Right ventricle myocardium superior (tissue), 1 donor: ENCODE results near the gene PPIL1. TPM values are rescaled to one million over a fixed set of nuclear protein-coding genes. Genes with fewer than 3 reads are reported as not detected.

Experiments used
- ATAC-seq: fragments of 200-7000 bp; cut with Tn5 transposase; one replicate; pipeline ENCODE4 v1.9.1; 2020; ENCODE audit warnings: mild to moderate bottlenecking; ENCODE audit not compliant: poor library complexity
- DNase-seq: peaks from one replicate; pipeline ENCODE4 v3.0.0-alpha.2; 2020
- intact Hi-C: fragments of 100-400 bp; cut with DNase I; formaldehyde crosslinking; loops from one replicate; pipeline ENCODE4 v1.11.2; 2022
- long read RNA-seq: library from polyadenylated mRNA; unstranded; transcript quantifications from one replicate; pipeline ENCODE4 v2.0.0, GENCODE V29; 2021
- total RNA-seq: library from RNA; stranded (reverse); fragmentation: NEBNext Ultra II Directional; extraction: Animal tissue kit (Norgen Biotek cat#: 25700); gene quantifications from one replicate; pipeline ENCODE4 v1.2.1, GENCODE V29; 2021
- donor health status: DM: no; HTN: yes; CAD: no; lungs with severe emphysema.

PPIL1 gene
- 65.2 TPM for total RNA-seq
- long read RNA-seq, transcript PPIL1-201 (4 exons, 1,739 nt): major isoform, 51 of 75 reads
- long read RNA-seq, partial matches to known transcripts: 22 of 75 reads
- long read RNA-seq, other reads (novel, unspliced or antisense): 1 of 75 reads

- intact Hi-C loops: no loop called here
- peak; percentile 88 for ATAC-seq
- DNase-seq: peak; percentile 87
Observed at GRCh38 chr6:36874443-36875249, at the start of gene PPIL1. TSS of gene PPIL1 (minus strand) at chr6:36874803. CDS start at chr6:36874772, 31 bp downstream.

DNA sequence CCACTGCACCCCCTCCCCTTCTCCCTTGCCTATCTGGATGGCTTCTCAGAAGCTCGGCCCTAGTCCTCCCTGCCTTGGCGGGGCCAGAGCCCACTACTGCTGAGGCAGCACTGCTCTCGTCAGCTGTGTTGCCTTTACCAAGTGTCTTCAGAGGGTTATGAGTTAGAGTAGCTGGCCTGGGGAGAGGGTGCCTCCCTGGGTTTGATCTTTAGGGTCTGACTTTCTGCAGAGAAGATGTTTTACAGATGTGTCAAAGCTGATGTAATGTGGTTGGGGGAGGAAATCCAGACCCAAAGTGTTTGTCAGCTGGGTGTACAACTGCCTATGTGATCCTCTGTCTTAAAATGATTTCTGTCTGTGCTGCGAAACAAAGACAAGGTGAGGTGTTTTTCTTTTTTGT lies 49.5 kb upstream of the PPIL1 start:
- no peak for DNase-seq
- no peak for ATAC-seq
- intact Hi-C loops: no loop called here

DNA sequence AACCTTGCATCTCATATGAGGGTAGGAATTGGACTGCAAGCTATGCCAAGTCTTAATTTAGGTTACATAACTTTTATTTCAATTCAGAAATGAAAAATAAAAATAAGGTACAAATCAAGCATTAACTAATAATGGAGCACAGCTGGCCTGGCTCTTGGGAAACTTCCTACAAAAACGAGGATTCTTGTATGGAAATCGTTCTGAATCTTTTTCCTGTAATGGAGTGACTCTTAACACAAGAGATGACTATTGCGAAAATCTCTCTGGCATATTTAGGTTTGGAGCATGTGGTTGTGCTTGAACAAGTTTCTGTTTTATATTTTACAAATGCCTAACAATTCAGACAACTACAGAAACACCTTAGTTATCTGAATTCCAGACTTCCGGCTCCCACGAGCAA lies 45.9 kb upstream of the PPIL1 start:
- intact Hi-C loops: no loop called here
- ATAC-seq (peak; percentile 27), DNase-seq (no peak)

DNA sequence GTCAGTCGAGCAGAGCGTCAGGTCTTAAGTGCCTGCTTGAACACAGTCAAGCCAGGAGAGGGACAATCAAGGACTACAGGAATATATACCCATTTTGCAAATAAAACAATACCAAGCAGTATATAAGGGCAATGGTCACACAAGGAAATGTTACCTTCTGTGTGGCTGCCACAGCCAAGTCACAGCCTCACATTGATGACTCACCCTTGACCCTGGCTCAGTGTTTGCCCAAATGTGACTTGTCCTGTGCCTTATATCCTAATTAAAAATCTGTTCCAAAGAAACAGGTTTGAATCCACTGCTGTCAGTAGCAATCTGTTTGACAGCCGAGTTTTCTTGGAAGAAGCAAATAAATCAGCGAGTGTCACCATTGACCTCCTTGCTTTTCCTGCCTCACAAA lies 45.4 kb upstream of the PPIL1 start:
- intact Hi-C loops: no loop called here
- DNase-seq (no peak), ATAC-seq (no peak)

GRCh38 chr6:36917541-36918193 lies 43.1 kb upstream of the PPIL1 start:
- intact Hi-C loops: loop anchor here (10.0 kb wide), 1 partner anchor 57 kb away; no protein-coding TSS in a partner anchor
- ATAC-seq: peak; percentile 56
- peak; percentile 60 for DNase-seq

GRCh38 chr6:36916126-36916525 lies 41.5 kb upstream of the PPIL1 start:
- ATAC-seq (no peak), DNase-seq (no peak)
- intact Hi-C loops: loop anchor here (10.0 kb wide), 1 partner anchor 59 kb away; no protein-coding TSS in a partner anchor

GRCh38 chr6:36915599-36915998 lies 41.0 kb upstream of the PPIL1 start:
- ATAC-seq: no peak
- DNase-seq: no peak
- intact Hi-C loops: loop anchor here (10.0 kb wide), 1 partner anchor 59 kb away; no protein-coding TSS in a partner anchor

DNA sequence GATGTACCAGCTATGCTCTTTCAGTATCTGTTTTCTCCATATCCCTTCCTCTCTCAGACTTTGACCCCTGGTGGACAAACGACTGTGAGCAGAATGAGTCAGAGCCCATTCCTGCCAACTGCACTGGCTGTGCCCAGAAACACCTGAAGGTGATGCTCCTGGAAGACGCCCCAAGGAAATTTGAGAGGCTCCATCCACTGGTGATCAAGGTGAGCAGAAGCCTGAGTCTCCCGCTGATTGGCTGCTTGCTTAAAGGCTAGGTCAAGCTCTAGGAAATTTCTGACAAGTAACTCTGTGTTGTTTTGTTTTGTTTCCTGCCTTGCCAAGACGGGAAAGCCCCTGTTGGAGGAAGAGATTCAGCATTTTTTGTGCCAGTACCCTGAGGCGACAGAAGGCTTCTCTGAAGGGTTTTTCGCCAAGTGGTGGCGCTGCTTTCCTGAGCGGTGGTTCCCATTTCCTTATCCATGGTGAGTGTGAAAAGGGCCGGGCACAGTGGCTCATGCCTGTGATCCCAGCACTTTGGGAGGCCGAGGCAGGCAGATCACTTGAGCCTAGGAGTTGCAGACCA lies 39.7 kb upstream of the PPIL1 start:
- DNase-seq (no peak), ATAC-seq (no peak)
- intact Hi-C loops: loop anchor here (10.0 kb wide), 1 partner anchor 60 kb away; no protein-coding TSS in a partner anchor

- intact Hi-C loops: loop anchor here (10.0 kb wide), 1 partner anchor 62 kb away; no protein-coding TSS in a partner anchor
- no peak for ATAC-seq
- DNase-seq: no peak
Observed at GRCh38 chr6:36913082-36913481, 38.5 kb upstream of the PPIL1 start.

GRCh38 chr6:36912586-36912985 lies 38.0 kb upstream of the PPIL1 start:
- DNase-seq (no peak), ATAC-seq (no peak)
- intact Hi-C loops: loop anchor here (10.0 kb wide), 1 partner anchor 62 kb away; no protein-coding TSS in a partner anchor

DNA sequence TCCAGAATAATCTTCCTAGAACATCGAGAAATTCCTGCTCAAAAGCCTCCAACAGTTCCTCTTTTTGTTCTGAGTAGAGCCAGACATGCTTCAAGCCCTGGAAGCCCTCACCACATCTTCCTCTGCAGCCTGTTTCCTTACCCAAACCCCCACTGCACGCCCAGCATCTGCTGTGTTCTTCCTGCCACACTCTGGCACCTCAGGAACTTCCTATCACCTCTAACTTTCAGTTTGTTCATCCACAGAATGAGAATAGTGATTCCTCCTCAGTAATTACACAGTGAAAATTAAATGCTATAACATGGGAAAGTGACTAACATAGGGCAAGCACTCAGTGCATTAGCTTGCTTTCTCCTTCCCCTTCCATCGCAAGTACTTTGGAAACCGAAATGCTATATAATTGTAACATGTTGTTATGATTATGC lies 37.4 kb upstream of the PPIL1 start:
- intact Hi-C loops: loop anchor here (10.0 kb wide), 1 partner anchor 63 kb away; no protein-coding TSS in a partner anchor
- no peak for ATAC-seq
- DNase-seq: no peak

DNA sequence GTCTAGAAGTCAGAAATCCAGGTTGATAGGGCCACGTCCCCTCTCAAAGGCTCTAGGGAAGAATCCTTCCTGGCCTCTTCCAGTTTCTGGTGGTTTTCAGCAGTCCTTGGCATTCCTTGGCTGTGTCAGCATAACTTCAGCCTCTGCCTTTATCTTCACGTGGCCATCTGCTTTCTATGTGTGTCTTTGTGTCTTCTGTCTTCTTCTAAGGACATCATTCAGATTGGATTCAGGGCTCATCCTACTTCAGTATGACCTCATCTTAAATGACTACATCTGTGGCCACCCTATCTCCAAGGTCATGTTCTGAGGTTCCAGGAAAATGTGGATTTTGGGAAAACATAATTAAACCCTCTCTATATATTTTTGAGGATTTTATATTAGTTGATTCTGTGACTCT lies 34.1 kb upstream of the PPIL1 start:
- DNase-seq (no peak), ATAC-seq (no peak)
- intact Hi-C loops: no loop called here

DNA sequence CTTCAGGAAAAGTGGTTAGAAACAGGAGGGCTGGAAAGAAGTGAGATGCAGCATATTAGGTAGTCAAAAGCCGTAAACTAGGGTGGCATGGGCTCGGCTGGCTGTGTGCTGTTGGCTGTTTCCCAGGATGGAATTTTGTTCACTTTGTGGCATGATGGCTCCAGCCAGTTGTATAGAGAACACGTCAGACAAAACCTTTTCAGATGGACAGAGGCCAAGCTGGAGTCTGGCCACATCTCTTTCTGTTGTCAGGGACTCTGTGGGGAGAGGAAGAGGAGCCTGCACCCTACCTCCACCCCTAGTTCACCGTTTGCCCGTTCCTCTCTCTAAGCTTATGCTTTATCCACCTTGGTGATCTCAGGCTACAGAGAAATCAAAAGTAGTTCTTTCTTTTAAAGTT lies 33.2 kb upstream of the PPIL1 start:
- DNase-seq (peak; percentile 56), ATAC-seq (peak; percentile 86)
- intact Hi-C loops: no loop called here

GRCh38 chr6:36906539-36907325 lies 32.1 kb upstream of the PPIL1 start:
- DNase-seq: peak; percentile 78
- intact Hi-C loops: no loop called here
- ATAC-seq: peak; percentile 91

DNA sequence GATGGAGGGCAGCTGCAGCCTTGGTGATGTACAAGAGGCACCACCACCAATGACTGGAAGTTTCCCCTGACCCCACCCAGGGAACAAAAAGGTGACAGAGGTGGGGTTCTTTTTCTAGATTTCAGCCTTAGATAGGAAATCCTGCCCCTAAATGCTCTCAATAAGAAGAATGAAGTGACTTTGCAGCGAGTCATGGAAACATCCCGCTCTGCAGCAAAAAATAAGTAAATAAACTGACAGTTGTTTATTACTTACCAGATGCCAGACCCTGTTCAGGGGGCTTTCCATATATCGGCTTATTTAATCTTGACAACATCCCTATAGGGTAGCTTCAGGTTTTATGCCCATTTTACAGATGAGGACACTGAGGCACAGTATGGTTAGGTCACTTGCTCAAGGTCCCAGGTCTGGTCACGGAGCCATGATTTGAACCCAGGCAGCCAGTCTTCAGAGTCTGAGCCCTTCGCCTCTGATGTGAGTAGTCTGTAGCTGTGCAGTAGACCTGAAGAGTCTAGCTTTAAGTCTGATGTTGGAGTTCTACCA lies 30.3 kb upstream of the PPIL1 start:
- intact Hi-C loops: no loop called here
- ATAC-seq: no peak
- no peak for DNase-seq

DNA sequence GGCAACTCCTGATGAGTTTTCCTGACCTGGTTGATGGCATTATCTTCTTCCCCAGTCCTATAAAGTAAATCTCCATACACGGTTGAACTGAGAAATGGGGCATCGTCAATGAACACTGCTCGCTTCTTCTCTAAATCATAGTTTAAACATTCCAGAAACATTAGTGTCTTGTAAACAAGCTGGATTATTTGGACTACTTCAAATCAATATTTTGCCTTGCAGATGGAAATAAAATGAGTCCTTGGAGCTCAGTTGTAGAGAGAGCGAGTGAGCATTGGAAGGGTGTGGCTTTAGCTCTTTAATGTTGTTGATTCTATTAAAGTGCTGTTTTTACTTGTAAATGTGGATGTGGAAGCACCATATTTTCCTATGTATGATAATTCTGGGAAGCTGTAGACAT lies 29.5 kb upstream of the PPIL1 start:
- ATAC-seq: no peak
- no peak for DNase-seq
- intact Hi-C loops: no loop called here

- no peak for DNase-seq
- intact Hi-C loops: no loop called here
- ATAC-seq: peak; percentile 67
Observed at GRCh38 chr6:36897609-36898008, 23.0 kb upstream of the PPIL1 start.
